Sigmoid colon (tissue), 4 donors: ENCODE measurements around the gene TLE7.

Experiments used
- EP300 ChIP-seq, 4 donors: sonication (generic); formaldehyde crosslinking; IDR thresholded peaks; one replicate each; pipeline ENCODE4 v1.6.1; 2017; ENCODE audit warnings: antibody characterized with exemption in 4 of 4
- POLR2A ChIP-seq, 2 donors: fragments of 450-650 bp; IDR thresholded peaks; one replicate each; pipeline ENCODE4 v1.6.1; 2016; ENCODE audit warnings: antibody characterized with exemption in 2 of 2, mild to moderate bottlenecking in 2 of 2, moderate library complexity in 2 of 2
- POLR2AphosphoS5 ChIP-seq, 4 donors: sonication (generic); formaldehyde crosslinking; IDR thresholded peaks; one replicate each; pipeline ENCODE4 v1.6.1; 2017; ENCODE audit warnings: antibody characterized with exemption in 4 of 4
- TF ChIP-seq, protein P1 (sequence below), 4 experiments: fragments of 450-650 bp in 3 of 4; fragments of 200-600 bp in 1 of 4; IDR thresholded peaks; one replicate each; pipeline ENCODE4 v1.5.1; 2016 to 2019; ENCODE audit warnings: antibody characterized with exemption in 4 of 4, mild to moderate bottlenecking in 3 of 4, moderate library complexity in 2 of 4

DNA sequence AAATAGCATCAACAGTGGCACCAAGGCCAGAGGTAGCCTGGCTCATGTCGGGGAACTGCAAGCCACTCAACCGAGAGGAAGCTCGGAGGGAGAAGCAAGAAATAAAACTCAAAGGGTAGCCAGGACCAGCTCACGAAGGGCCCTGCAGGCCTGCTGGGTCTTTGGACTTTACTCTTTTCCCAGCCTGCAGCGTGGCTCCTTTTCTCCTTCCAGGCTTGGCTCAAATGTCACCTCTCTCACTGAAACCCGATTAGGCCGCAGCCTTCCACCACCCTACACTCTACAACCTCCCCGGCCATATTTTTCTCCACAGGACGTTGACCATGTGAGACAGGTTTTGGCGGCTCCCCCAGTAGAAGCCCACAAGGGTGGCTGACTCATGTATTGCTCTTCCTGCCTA is 45.3 kb downstream of the TLE7 start:
- TF ChIP-seq POLR2AphosphoS5 (IDR thresholded peaks at IDR 0.05) (no peak), POLR2A (IDR thresholded peaks at IDR 0.05) (no peak), EP300 (IDR thresholded peaks at IDR 0.05) (no peak)
- TF ChIP-seq, protein P1, sequence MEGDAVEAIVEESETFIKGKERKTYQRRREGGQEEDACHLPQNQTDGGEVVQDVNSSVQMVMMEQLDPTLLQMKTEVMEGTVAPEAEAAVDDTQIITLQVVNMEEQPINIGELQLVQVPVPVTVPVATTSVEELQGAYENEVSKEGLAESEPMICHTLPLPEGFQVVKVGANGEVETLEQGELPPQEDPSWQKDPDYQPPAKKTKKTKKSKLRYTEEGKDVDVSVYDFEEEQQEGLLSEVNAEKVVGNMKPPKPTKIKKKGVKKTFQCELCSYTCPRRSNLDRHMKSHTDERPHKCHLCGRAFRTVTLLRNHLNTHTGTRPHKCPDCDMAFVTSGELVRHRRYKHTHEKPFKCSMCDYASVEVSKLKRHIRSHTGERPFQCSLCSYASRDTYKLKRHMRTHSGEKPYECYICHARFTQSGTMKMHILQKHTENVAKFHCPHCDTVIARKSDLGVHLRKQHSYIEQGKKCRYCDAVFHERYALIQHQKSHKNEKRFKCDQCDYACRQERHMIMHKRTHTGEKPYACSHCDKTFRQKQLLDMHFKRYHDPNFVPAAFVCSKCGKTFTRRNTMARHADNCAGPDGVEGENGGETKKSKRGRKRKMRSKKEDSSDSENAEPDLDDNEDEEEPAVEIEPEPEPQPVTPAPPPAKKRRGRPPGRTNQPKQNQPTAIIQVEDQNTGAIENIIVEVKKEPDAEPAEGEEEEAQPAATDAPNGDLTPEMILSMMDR (IDR thresholded peaks at IDR 0.05): no peak
